CD4-positive, CD25-positive, alpha-beta regulatory T cell (primary cell): ENCODE measurements around the gene MALRD1. TPM values are rescaled to one million over a fixed set of nuclear protein-coding genes. Genes with fewer than 3 reads are reported as not detected.

Experiments
- ATAC-seq, 2 donors: fragments of 150-1000 bp; cut with Tn5 transposase; one replicate each; pipeline ENCODE4 v1.10.0; 2021; ENCODE audit warnings: low read depth in 2 of 2, moderate number of reproducible peaks in 2 of 2, moderate library complexity in 1 of 2
- DNase-seq, 3 donors: peaks; one replicate each; pipeline versions ENCODE4 v3.0.0 to v3.0.0-alpha.2; 2012 to 2022; ENCODE audit warnings: mixed read lengths in 1 of 3
- H3K27ac ChIP-seq: one replicate; pipeline ENCODE4 v1.7.0; 2013; ENCODE audit warnings: mild to moderate bottlenecking, low read length; ENCODE audit not compliant: insufficient read depth, poor library complexity, severe bottlenecking
- H3K27me3 ChIP-seq: one replicate; pipeline ENCODE4 v1.7.0; 2013; ENCODE audit warnings: low read length; ENCODE audit not compliant: control insufficient read depth, insufficient read depth
- H3K36me3 ChIP-seq: one replicate; pipeline ENCODE4 v1.7.0; 2013; ENCODE audit warnings: mild to moderate bottlenecking, low read length, moderate library complexity; ENCODE audit not compliant: control insufficient read depth, insufficient read depth
- H3K4me1 ChIP-seq: 2 replicates; pipeline ENCODE4 v1.7.0; 2013; ENCODE audit warnings: mild to moderate bottlenecking, low read length; ENCODE audit not compliant: insufficient read depth, control insufficient read depth, poor library complexity, severe bottlenecking
- H3K4me3 ChIP-seq: one replicate; pipeline ENCODE4 v1.7.0; 2013; ENCODE audit warnings: low read depth, mild to moderate bottlenecking, low read length, moderate library complexity
- H3K9me3 ChIP-seq, 2 experiments: 1 replicate in 1 of 2; 2 replicates in 1 of 2; pipeline ENCODE4 v1.7.0; 2013; ENCODE audit warnings: low read length in 2 of 2, mild to moderate bottlenecking in 1 of 2, moderate library complexity in 1 of 2; ENCODE audit not compliant: control insufficient read depth in 2 of 2
- H3K27ac Mint-ChIP-seq, 3 donors: one replicate each; pipeline ENCODE4 v1.8.0; 2020 to 2022; ENCODE audit warnings: mild to moderate bottlenecking in 3 of 3, mixed read lengths in 3 of 3, moderate library complexity in 2 of 3
- H3K27me3 Mint-ChIP-seq: one replicate; pipeline ENCODE4 v1.8.0; 2022; ENCODE audit warnings: mild to moderate bottlenecking, mixed read lengths
- H3K36me3 Mint-ChIP-seq: one replicate; pipeline ENCODE4 v1.8.0; 2020; ENCODE audit warnings: mixed read lengths
- H3K4me1 Mint-ChIP-seq, 4 donors: one replicate each; pipeline ENCODE4 v1.8.0; 2020 to 2022; ENCODE audit warnings: mixed read lengths in 4 of 4, mild to moderate bottlenecking in 1 of 4
- H3K4me3 Mint-ChIP-seq, 4 donors: one replicate each; pipeline ENCODE4 v1.8.0; 2020 to 2022; ENCODE audit warnings: mild to moderate bottlenecking in 4 of 4, mixed read lengths in 4 of 4, moderate library complexity in 3 of 4
- H3K9me3 Mint-ChIP-seq, 7 donors: one replicate each; pipeline ENCODE4 v1.8.0; 2020 to 2022; ENCODE audit warnings: mixed read lengths in 7 of 7, mild to moderate bottlenecking in 3 of 7, moderate library complexity in 2 of 7
- polyA plus RNA-seq, 4 donors: library from polyadenylated mRNA; unstranded; fragments of 300-500 nt; fragmentation: Illumina TruSeq; gene quantifications; one replicate each; pipeline ENCODE4 v1.2.3, GENCODE V29; 2021
- total RNA-seq: library from RNA; stranded (reverse); gene quantifications from one replicate; pipeline ENCODE4 v1.2.3, GENCODE V29; 2022

MALRD1 gene
- total and polyA plus RNA-seq, 5 donors from 2014 or later, result not detected

GRCh38 chr10:19231034-19231433 lies 182.4 kb downstream of the MALRD1 start:
- H3K4me1 ChIP-seq, result no peaks in the 10 kb centered on the region
- Mint-ChIP-seq H3K36me3 (no peaks in the 10 kb centered on the region), H3K4me1 (no peaks in the 10 kb centered on the region), H3K27ac (no peak overlapping the region), H3K27me3 (no peaks in the 10 kb centered on the region), H3K4me3 (no peak overlapping the region), H3K9me3 (peaks cover 0 to 11% (median 5%) of the 10 kb centered on the region in 7 donors)
- H3K27ac ChIP-seq, result no peak overlapping the region
- H3K9me3 ChIP-seq, result peaks cover 0 to 3% of the 10 kb centered on the region in 2 experiments
- H3K4me3 ChIP-seq, result no peak overlapping the region
- no peak for ATAC-seq
- no peak for DNase-seq
- H3K27me3 ChIP-seq, result no peaks in the 10 kb centered on the region
- H3K36me3 ChIP-seq, result no peaks in the 10 kb centered on the region

- Histone ChIP-seq H3K4me1 (no peaks in the 10 kb centered on the region), H3K9me3 (no peaks in the 10 kb centered on the region), H3K36me3 (no peaks in the 10 kb centered on the region), H3K27me3 (no peaks in the 10 kb centered on the region), H3K4me3 (no peak overlapping the region), H3K27ac (no peak overlapping the region)
- no peak overlapping the region for H3K27ac Mint-ChIP-seq
- ATAC-seq (no peak), DNase-seq (no peak)
- H3K9me3 Mint-ChIP-seq, result peaks cover 0 to 23% (median 5%) of the 10 kb centered on the region in 7 donors
- H3K4me1 Mint-ChIP-seq, result no peaks in the 10 kb centered on the region
- no peaks in the 10 kb centered on the region for H3K27me3 Mint-ChIP-seq
- no peaks in the 10 kb centered on the region for H3K36me3 Mint-ChIP-seq
- H3K4me3 Mint-ChIP-seq, result no peak overlapping the region
Observed at GRCh38 chr10:19245889-19246752, 197.5 kb downstream of the MALRD1 start.

DNA sequence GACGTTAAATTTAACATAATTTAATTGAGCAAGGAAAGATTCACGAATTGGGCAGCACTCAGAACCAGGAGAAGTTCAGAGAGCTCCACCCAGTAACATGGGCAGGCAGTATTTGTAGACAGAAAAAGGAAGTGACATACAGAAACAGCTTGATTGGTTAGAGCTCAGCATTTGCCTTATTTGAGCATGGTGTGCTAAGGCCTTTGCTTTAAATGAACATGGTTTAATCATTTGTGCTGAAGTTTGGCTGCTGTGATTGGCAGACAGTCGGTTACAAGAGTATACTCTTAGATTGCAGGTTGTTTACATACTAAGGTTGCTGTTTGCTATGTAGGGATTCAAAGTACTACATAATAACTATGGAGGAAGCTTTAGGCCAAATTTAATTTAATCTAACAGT lies 199.2 kb downstream of the MALRD1 start:
- Histone ChIP-seq H3K4me1 (no peaks in the 10 kb centered on the region), H3K36me3 (no peaks in the 10 kb centered on the region), H3K27me3 (no peaks in the 10 kb centered on the region), H3K4me3 (no peak overlapping the region), H3K9me3 (no peaks in the 10 kb centered on the region), H3K27ac (no peak overlapping the region)
- ATAC-seq (no peak), DNase-seq (no peak)
- H3K4me1 Mint-ChIP-seq, result no peaks in the 10 kb centered on the region
- H3K27ac Mint-ChIP-seq, result no peak overlapping the region
- no peaks in the 10 kb centered on the region for H3K36me3 Mint-ChIP-seq
- no peaks in the 10 kb centered on the region for H3K27me3 Mint-ChIP-seq
- H3K4me3 Mint-ChIP-seq, result no peak overlapping the region
- peaks cover 0 to 13% (median 9%) of the 10 kb centered on the region in 7 donors for H3K9me3 Mint-ChIP-seq

DNA sequence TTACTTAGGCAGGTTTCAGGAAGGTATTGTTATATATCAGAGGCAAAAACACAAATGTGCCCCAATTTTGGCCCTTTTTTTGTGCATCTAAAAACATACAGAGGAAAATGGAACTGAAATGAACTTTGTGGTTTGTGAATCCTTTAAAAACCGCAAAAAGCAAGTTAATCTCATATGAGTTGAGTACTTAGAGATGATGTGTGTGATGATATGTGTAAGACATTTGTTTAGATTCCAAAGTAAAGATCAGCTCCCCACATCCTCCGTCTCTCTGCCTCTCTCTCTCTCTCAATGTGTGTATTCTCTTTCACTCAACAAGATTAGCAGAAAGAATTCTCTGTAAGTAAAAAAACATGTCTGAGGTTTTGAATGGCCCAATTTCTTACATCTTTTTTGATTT lies 201.9 kb downstream of the MALRD1 start:
- Mint-ChIP-seq H3K27me3 (no peaks in the 10 kb centered on the region), H3K4me1 (no peaks in the 10 kb centered on the region)
- ATAC-seq, result no peak

DNA sequence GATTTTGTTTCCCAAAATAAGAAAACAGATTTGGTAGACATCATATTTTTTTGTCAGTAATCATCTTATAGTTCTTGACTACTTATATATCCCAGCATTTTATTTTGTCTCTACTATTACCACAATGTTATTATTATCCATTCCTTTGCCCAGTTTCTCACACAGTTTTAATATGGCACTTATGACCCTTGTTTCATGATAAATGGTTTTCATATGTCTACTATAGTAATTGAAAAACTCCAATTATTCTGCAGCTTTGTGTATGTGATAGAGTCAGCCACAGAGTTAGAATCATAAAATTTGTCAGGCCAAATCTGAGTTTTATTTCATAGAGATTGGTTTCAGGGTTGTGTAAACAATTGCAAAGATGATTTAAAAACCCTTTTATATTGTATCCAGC lies 203.9 kb downstream of the MALRD1 start:
- Mint-ChIP-seq H3K4me1 (no peaks in the 10 kb centered on the region), H3K9me3 (peaks cover 0 to 15% (median 9%) of the 10 kb centered on the region in 7 donors), H3K36me3 (no peaks in the 10 kb centered on the region), H3K4me3 (no peak overlapping the region), H3K27ac (no peak overlapping the region), H3K27me3 (no peaks in the 10 kb centered on the region)
- Histone ChIP-seq H3K4me3 (no peak overlapping the region), H3K27ac (no peak overlapping the region), H3K36me3 (no peaks in the 10 kb centered on the region), H3K27me3 (no peaks in the 10 kb centered on the region), H3K9me3 (no peaks in the 10 kb centered on the region), H3K4me1 (no peaks in the 10 kb centered on the region)
- no peak for DNase-seq
- ATAC-seq, result no peak

More for the DNA sequence above, 201.9 kb downstream of the MALRD1 start:
- H3K36me3 ChIP-seq, result no peaks in the 10 kb centered on the region
- no peak for DNase-seq
- Mint-ChIP-seq H3K36me3 (no peaks in the 10 kb centered on the region), H3K27ac (no peak overlapping the region), H3K4me3 (no peak overlapping the region), H3K9me3 (peaks cover 0 to 12% (median 7%) of the 10 kb centered on the region in 7 donors)
- H3K27me3 ChIP-seq, result no peaks in the 10 kb centered on the region
- no peak overlapping the region for H3K4me3 ChIP-seq
- H3K27ac ChIP-seq, result no peak overlapping the region
- H3K4me1 ChIP-seq, result no peaks in the 10 kb centered on the region
- H3K9me3 ChIP-seq, result no peaks in the 10 kb centered on the region

DNA sequence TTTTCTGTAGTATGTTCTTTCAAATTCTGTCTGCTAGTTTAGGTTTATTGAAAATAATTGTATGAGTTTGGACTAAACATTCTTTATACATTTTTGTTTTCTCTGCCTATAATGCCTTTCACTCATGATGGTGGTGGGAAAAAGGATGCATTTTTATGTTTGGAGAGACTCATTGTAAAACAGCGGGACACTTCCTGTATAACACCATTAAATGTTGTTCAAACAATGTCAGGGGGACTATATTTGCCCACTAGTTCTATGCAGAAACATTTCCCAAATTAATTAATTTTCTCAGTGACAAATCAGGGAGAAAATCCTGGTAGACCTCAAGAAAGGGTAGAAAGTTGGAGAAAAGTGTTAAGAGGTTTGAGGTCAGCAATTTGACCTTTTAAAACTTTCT lies 207.7 kb downstream of the MALRD1 start:
- H3K27me3 Mint-ChIP-seq, result no peaks in the 10 kb centered on the region
- H3K4me3 ChIP-seq, result no peak overlapping the region
- H3K36me3 Mint-ChIP-seq, result no peaks in the 10 kb centered on the region
- H3K27me3 ChIP-seq, result no peaks in the 10 kb centered on the region
- H3K4me1 ChIP-seq, result no peaks in the 10 kb centered on the region
- H3K4me1 Mint-ChIP-seq, result no peaks in the 10 kb centered on the region
- no peaks in the 10 kb centered on the region for H3K9me3 ChIP-seq
- H3K36me3 ChIP-seq, result no peaks in the 10 kb centered on the region
- H3K27ac Mint-ChIP-seq, result no peak overlapping the region
- ATAC-seq (no peak), DNase-seq (no peak)
- H3K27ac ChIP-seq, result no peak overlapping the region
- peaks cover 2 to 15% (median 6%) of the 10 kb centered on the region in 7 donors for H3K9me3 Mint-ChIP-seq
- no peak overlapping the region for H3K4me3 Mint-ChIP-seq

DNA sequence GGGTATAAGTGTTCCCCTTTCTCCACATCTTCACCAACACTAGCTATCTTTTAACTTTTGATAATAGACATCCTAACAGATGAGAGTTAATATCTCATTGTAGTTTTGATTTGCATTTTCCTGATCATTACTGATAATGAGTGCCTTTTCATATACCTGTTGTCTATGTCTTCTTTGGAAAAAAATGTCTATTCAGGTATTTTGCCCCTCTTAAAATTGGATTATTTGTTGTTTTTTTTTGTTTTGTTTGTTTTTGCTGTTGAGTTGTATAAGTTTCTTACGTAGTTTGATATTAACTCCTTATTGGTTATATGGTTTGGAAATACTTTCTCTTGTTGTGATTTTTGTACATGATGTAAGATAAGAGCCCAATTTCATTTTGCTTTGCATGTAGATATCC lies 214.7 kb downstream of the MALRD1 start:
- ATAC-seq (no peak), DNase-seq (no peak)
- Histone ChIP-seq H3K27ac (no peak overlapping the region), H3K27me3 (no peaks in the 10 kb centered on the region), H3K36me3 (no peaks in the 10 kb centered on the region), H3K4me1 (no peaks in the 10 kb centered on the region), H3K4me3 (no peak overlapping the region), H3K9me3 (no peaks in the 10 kb centered on the region)
- no peak overlapping the region for H3K4me3 Mint-ChIP-seq
- no peaks in the 10 kb centered on the region for H3K36me3 Mint-ChIP-seq
- H3K27me3 Mint-ChIP-seq, result no peaks in the 10 kb centered on the region
- H3K9me3 Mint-ChIP-seq, result peaks cover 2 to 16% (median 12%) of the 10 kb centered on the region in 7 donors
- H3K4me1 Mint-ChIP-seq, result no peaks in the 10 kb centered on the region
- H3K27ac Mint-ChIP-seq, result peak overlapping the region in 1 of 3 donors; percentile 28

DNA sequence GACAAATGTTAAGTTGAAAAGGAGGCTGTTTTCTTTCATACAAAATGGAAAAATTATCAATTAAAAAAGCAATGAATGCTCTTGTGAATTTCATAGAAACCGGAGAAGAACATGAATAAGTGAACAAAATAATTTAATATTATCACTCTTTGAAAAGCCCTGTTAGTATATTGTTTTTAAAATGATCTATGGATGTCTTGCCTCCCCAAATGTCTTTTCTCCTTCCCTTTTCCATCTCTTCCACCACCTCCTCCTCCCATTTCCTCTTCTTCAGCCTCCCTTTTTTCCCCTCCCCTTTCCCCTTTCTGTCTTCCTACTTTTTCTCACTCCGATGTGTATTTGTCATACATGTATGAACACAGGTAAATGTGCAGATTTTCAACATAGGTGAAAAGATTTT lies 234.7 kb downstream of the MALRD1 start:
- ATAC-seq (no peak), DNase-seq (no peak)
- no peaks in the 10 kb centered on the region for H3K4me1 Mint-ChIP-seq
- Histone ChIP-seq H3K4me1 (no peaks in the 10 kb centered on the region), H3K9me3 (peaks cover 0 to 3% of the 10 kb centered on the region in 2 experiments), H3K36me3 (no peaks in the 10 kb centered on the region), H3K4me3 (no peak overlapping the region), H3K27ac (no peak overlapping the region), H3K27me3 (no peaks in the 10 kb centered on the region)
- no peak overlapping the region for H3K27ac Mint-ChIP-seq
- no peaks in the 10 kb centered on the region for H3K27me3 Mint-ChIP-seq
- peaks cover 0 to 14% (median 3%) of the 10 kb centered on the region in 7 donors for H3K9me3 Mint-ChIP-seq
- H3K36me3 Mint-ChIP-seq, result no peaks in the 10 kb centered on the region
- no peak overlapping the region for H3K4me3 Mint-ChIP-seq
